GM12878 (cell line): ENCODE results near the gene STXBP3.

Experiments
- NRF1 ChIP-seq: conservative IDR thresholded peaks from 2 replicates; pipeline ENCODE4 v1.6.1; 2011; ENCODE audit warnings: mild to moderate bottlenecking, low read depth, low read length, improper control_type of control experiment
- SIX5 ChIP-seq: IDR thresholded peaks from 2 replicates; pipeline ENCODE4 v1.6.1; 2011; ENCODE audit warnings: mild to moderate bottlenecking, low read depth, low read length, moderate library complexity; ENCODE audit not compliant: severe bottlenecking
- SREBF2 ChIP-seq: IDR thresholded peaks from 2 replicates; pipeline ENCODE4 v1.6.1; 2012; ENCODE audit warnings: mild to moderate bottlenecking, low read length
- TCF3 ChIP-seq: IDR thresholded peaks from 2 replicates; pipeline ENCODE4 v1.6.1; 2012; ENCODE audit warnings: low read depth, mild to moderate bottlenecking, low read length, borderline replicate concordance; ENCODE audit not compliant: insufficient read depth
- TF ChIP-seq, protein P1 (sequence below): IDR thresholded peaks from 2 replicates; pipeline ENCODE4 v1.6.1; 2011; ENCODE audit warnings: low read depth, low read length, improper control_type of control experiment, borderline replicate concordance
- TF ChIP-seq, protein P2 (sequence below): fragments of 450-650 bp; conservative IDR thresholded peaks from 2 replicates; pipeline ENCODE4 v1.6.1; 2017; ENCODE audit warnings: mild to moderate bottlenecking, moderate library complexity
- TF ChIP-seq, protein P3 (sequence below): IDR thresholded peaks from 2 replicates; pipeline ENCODE4 v1.6.1; 2011; ENCODE audit warnings: borderline replicate concordance, low read depth, mild to moderate bottlenecking, moderate library complexity, low read length; ENCODE audit not compliant: insufficient read depth, poor library complexity, severe bottlenecking
- TF ChIP-seq, protein P4 (sequence below): fragments of 450-650 bp; IDR thresholded peaks from 2 replicates; pipeline ENCODE4 v1.6.1; 2017; ENCODE audit warnings: mild to moderate bottlenecking, moderate library complexity

DNA sequence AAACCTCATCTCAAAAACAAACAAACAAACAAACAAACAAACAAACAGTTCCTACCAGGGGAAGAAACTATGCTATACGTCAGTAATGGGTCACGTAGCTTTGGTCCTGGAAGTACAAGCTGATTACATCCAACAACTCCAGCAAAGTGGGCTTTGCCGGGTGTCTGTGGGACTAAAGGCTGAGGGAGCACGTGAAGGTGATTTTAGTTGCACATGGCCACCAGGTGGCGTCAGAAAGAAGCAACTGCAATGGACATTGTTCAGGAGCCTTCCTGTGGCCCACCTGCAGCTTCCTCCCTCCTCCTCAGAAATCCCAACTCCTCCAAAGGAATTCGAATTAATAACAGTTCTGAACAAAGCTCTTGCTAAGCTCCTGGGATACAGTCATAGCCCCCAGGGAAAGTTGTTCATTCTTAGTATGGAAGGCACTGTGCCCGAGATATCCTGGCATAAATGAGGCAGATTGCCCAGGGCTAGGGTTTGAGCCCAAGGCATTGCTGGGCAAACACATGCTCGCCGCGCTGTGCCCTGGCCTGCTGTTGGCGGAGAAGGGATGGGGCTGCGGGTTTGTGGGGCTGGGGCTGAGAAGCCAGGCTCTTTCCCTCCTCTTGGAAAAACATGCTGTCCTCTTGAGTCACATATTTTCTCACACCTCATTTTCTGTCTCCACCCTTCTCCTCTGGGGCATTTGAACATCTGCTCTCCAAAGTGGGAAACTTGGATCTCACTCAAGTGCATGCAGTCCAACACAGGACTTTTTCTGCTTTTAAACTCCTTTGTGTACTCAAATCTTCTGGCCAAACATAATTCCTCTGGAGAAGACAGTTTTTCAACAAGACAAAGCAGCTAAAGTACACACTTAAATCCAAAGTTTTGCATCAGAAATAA lies 81.8 kb downstream of the STXBP3 start:
- TF ChIP-seq SIX5 = no peak
- TF ChIP-seq, protein P1, sequence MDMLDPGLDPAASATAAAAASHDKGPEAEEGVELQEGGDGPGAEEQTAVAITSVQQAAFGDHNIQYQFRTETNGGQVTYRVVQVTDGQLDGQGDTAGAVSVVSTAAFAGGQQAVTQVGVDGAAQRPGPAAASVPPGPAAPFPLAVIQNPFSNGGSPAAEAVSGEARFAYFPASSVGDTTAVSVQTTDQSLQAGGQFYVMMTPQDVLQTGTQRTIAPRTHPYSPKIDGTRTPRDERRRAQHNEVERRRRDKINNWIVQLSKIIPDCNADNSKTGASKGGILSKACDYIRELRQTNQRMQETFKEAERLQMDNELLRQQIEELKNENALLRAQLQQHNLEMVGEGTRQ = no peak
- TF ChIP-seq, protein P2, sequence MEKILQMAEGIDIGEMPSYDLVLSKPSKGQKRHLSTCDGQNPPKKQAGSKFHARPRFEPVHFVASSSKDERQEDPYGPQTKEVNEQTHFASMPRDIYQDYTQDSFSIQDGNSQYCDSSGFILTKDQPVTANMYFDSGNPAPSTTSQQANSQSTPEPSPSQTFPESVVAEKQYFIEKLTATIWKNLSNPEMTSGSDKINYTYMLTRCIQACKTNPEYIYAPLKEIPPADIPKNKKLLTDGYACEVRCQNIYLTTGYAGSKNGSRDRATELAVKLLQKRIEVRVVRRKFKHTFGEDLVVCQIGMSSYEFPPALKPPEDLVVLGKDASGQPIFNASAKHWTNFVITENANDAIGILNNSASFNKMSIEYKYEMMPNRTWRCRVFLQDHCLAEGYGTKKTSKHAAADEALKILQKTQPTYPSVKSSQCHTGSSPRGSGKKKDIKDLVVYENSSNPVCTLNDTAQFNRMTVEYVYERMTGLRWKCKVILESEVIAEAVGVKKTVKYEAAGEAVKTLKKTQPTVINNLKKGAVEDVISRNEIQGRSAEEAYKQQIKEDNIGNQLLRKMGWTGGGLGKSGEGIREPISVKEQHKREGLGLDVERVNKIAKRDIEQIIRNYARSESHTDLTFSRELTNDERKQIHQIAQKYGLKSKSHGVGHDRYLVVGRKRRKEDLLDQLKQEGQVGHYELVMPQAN = no peak
- no peak for TF ChIP-seq TCF3
- TF ChIP-seq NRF1 = no peak
- TF ChIP-seq, protein P3, sequence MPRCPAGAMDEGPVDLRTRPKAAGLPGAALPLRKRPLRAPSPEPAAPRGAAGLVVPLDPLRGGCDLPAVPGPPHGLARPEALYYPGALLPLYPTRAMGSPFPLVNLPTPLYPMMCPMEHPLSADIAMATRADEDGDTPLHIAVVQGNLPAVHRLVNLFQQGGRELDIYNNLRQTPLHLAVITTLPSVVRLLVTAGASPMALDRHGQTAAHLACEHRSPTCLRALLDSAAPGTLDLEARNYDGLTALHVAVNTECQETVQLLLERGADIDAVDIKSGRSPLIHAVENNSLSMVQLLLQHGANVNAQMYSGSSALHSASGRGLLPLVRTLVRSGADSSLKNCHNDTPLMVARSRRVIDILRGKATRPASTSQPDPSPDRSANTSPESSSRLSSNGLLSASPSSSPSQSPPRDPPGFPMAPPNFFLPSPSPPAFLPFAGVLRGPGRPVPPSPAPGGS = no peak
- TF ChIP-seq SREBF2 = no peak
- TF ChIP-seq, protein P4, sequence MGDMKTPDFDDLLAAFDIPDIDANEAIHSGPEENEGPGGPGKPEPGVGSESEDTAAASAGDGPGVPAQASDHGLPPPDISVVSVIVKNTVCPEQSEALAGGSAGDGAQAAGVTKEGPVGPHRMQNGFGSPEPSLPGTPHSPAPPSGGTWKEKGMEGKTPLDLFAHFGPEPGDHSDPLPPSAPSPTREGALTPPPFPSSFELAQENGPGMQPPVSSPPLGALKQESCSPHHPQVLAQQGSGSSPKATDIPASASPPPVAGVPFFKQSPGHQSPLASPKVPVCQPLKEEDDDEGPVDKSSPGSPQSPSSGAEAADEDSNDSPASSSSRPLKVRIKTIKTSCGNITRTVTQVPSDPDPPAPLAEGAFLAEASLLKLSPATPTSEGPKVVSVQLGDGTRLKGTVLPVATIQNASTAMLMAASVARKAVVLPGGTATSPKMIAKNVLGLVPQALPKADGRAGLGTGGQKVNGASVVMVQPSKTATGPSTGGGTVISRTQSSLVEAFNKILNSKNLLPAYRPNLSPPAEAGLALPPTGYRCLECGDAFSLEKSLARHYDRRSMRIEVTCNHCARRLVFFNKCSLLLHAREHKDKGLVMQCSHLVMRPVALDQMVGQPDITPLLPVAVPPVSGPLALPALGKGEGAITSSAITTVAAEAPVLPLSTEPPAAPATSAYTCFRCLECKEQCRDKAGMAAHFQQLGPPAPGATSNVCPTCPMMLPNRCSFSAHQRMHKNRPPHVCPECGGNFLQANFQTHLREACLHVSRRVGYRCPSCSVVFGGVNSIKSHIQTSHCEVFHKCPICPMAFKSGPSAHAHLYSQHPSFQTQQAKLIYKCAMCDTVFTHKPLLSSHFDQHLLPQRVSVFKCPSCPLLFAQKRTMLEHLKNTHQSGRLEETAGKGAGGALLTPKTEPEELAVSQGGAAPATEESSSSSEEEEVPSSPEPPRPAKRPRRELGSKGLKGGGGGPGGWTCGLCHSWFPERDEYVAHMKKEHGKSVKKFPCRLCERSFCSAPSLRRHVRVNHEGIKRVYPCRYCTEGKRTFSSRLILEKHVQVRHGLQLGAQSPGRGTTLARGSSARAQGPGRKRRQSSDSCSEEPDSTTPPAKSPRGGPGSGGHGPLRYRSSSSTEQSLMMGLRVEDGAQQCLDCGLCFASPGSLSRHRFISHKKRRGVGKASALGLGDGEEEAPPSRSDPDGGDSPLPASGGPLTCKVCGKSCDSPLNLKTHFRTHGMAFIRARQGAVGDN = no peak
